SK-N-MC (cell line): ENCODE results near the gene HARS1.
"Not testable (repeated sequence)": the region's sequence is repeated elsewhere in the genome, so short reads cannot be mapped to it uniquely, and the experiment has no call there.

Experiments
- DNase-seq: peaks from one replicate; pipeline ENCODE4 v3.0.0-alpha.2; 2011; ENCODE audit warnings: low read depth, low spot score
- H3K27ac ChIP-seq: fragments of 200-600 bp; sonication (generic); 2 replicates; pipeline ENCODE4 v1.5.1; 2016; ENCODE audit warnings: mixed run types
- H3K36me3 ChIP-seq: fragments of 200-600 bp; sonication (generic); 2 replicates; pipeline ENCODE4 v1.6.1; 2017; ENCODE audit warnings: antibody characterized with exemption, low read length, mixed read lengths; ENCODE audit not compliant: insufficient read depth
- H3K4me3 ChIP-seq: fragments of 200-600 bp; sonication (generic); 2 replicates; pipeline ENCODE4 v1.5.1; 2016
- H3K9ac ChIP-seq: fragments of 200-600 bp; sonication (generic); 2 replicates; pipeline ENCODE4 v1.8.0; 2017; ENCODE audit warnings: mixed run types, mixed read lengths; ENCODE audit not compliant: insufficient read length
- H3K9me3 ChIP-seq: fragments of 200-600 bp; sonication (generic); 2 replicates; pipeline ENCODE4 v1.6.1; 2017; ENCODE audit warnings: low read depth, mild to moderate bottlenecking, antibody characterized with exemption, low read length, moderate library complexity, mixed read lengths
- EZH2 ChIP-seq: fragments of 200-600 bp; sonication (generic); IDR thresholded peaks from one replicate; pipeline ENCODE4 v1.6.1; 2017; ENCODE audit warnings: antibody characterized with exemption
- FOXP2 ChIP-seq: optimal IDR thresholded peaks from 2 replicates; pipeline ENCODE3; 2011; ENCODE audit warnings: mild to moderate bottlenecking, moderate library complexity; ENCODE audit not compliant: insufficient read depth; ENCODE audit errors: extremely low read length, control extremely low read depth
- POLR2AphosphoS5 ChIP-seq: IDR thresholded peaks from 2 replicates; pipeline ENCODE4 v1.6.1; 2012; ENCODE audit warnings: mild to moderate bottlenecking, low read depth, low read length, borderline replicate concordance

HARS1 gene

GRCh38 chr5:140713562-140714094, 22.5 kb upstream of the HARS1 start:
- TF ChIP-seq POLR2AphosphoS5 (no peak), FOXP2 (no peak), EZH2 (no peak)

GRCh38 chr5:140711794-140712193, 20.6 kb upstream of the HARS1 start:
- TF ChIP-seq EZH2: no peak
- TF ChIP-seq FOXP2: no peak
- TF ChIP-seq POLR2AphosphoS5: no peak
- Histone ChIP-seq H3K9me3 (no peaks in the 10 kb centered on the region), H3K4me3 (no peak overlapping the region), H3K27ac (no peak overlapping the region), H3K36me3 (peaks cover 7% of the 10 kb centered on the region; the same call in 1 of the 2 replicates), H3K9ac (no peak overlapping the region)
- no peak for DNase-seq

More at GRCh38 chr5:140713562-140714094, 22.5 kb upstream of the HARS1 start:
- DNase-seq: no peak
- Histone ChIP-seq H3K9ac (no peak overlapping the region), H3K36me3 (no peaks in the 10 kb centered on the region), H3K4me3 (no peak overlapping the region), H3K27ac (no peak overlapping the region), H3K9me3 (no peaks in the 10 kb centered on the region)

DNA sequence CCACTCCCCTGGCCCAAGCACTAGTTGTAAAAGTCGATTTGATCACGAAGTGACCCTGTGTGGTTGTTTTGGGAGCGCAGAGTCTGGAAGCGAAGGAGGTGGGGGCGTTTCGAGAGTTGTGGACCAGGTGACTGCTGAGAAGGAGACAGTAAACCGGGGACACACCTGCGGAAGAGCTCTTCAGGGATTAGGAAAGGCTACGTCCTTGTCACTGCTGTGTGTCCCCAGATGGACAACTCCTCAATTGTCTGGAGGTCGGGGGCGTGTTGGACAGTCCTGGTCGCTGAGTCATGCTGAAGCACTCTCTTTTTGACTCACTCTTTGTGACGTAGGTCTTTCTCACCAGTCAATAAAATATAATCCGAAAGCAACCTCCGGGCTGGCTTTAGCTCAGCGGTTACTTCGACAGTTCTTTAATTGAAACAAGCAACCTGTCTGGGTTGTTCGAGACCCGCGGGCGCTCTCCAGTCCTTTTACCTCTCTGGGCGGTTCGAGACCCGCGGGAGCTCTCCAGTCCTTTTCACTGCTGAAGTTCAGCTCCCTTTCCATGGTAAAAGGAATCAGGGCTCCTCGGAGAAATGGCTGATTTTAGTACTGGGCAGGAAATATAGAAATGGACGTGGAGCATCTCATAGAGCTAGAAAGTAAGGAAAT, 19.9 kb upstream of the HARS1 start:
- DNase-seq: no peak
- no peak for TF ChIP-seq EZH2
- no peak for TF ChIP-seq FOXP2
- TF ChIP-seq POLR2AphosphoS5: no peak
- no peak overlapping the region for H3K27ac ChIP-seq
- H3K36me3 ChIP-seq: peaks cover 14% of the 10 kb centered on the region
- H3K9ac ChIP-seq: no peak overlapping the region
- no peak overlapping the region for H3K4me3 ChIP-seq
- H3K9me3 ChIP-seq: no peaks in the 10 kb centered on the region

DNA sequence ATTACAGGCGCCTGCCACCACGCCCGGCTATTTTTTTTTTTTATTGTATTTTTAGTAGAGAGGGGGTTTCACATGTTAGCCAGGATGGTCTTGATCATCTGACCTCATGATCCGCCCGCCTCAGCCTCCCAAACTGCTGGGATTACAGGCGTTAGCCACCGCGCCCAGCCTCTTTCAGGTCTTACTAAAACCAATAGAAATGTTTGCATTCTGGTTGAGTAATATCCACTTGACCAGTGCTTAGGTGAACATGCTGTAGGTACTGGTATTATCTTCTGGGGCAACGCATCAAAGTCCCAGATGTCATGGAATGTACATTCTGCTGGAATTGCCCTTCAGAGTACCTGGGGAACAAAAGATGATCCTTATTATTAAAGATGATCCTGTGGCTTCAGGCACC, 17.6 kb upstream of the HARS1 start:
- peaks cover 35% of the 10 kb centered on the region for H3K36me3 ChIP-seq
- not testable (repeated sequence) for DNase-seq, H3K27ac ChIP-seq

DNA sequence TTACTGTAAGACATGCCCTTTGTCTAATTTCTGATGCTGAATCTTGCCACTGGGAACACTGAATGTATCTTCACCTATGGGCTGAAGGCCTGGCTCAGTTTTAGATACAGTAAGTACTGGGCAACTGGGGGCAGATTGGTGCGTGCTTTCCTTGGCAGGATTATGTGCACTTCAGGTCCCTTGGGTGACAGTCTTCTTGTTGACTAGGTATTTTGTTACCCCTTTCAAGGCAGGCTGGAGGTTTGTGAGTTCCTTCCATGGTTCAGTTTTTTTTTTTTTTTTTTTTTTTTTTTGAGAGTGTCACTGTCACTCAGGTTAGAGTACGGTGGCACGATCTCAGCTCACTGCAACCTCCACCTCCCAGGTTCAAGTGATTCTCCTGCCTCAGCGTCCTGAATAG, 16.6 kb upstream of the HARS1 start:
- no peak for DNase-seq
- Histone ChIP-seq H3K4me3 (no peak overlapping the region), H3K9ac (no peak overlapping the region), H3K36me3 (peaks cover 44% of the 10 kb centered on the region), H3K27ac (no peak overlapping the region), H3K9me3 (no peaks in the 10 kb centered on the region)
- TF ChIP-seq FOXP2: no peak
- TF ChIP-seq POLR2AphosphoS5: no peak
- no peak for TF ChIP-seq EZH2

More for the DNA sequence above, 17.6 kb upstream of the HARS1 start:
- not testable (repeated sequence) for H3K9ac ChIP-seq, H3K4me3 ChIP-seq, H3K9me3 ChIP-seq

DNA sequence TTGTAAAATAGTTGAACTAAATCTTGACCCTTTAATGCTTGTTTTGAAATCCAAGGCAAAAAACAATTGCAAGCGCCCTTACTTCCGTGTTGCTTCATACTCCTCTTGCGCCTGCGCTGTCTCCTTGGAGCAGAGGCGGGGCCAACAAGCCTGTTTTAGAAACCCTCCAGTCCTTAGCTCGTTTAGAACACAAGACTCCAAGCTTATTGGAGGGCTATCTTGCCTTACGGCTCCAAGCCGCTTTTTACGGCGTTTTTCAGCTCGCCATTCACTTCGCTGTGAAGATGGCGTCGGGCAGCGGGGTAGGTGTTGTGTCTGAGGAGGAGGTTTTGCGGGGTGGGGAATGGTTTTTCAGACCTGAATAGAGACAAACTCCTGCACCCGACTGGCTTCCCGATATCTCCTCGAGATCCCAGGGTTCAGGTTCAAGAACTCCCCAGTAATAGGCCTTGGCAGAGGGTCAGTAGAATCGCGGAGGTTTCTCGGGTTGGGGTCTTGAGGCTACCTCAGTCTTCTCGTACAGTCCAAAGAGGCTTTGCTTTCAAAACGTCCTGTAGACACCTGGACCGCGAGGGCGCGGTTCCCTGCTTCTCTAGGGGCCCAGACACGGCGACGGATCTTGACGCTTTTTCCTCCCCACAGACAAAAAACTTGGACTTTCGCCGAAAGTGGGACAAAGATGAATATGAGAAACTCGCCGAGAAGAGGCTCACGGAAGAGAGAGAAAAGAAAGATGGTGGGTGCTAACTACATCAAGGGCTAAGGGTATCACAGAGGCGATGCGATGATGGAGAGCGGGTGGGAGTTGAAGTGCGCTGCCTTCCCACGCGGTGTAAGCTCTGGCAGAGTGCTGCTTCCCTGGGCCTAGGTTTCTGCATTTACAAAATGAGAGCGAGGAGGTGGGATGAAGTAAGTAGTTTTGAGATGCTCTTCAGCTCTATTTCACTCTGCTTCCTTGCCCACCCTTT, 9.3 kb upstream of the HARS1 start, which contains the start of gene ZMAT2:
Gene ZMAT2 (plus strand): TSS at position 271 of the 968 bp plus-strand sequence. CDS start 14 bp downstream, at position 285.
- peaks cover 73% of the 10 kb centered on the region for H3K36me3 ChIP-seq
- H3K9me3 ChIP-seq: no peaks in the 10 kb centered on the region
- peak within 1 kb of the TSS; percentile 56; the same call in 1 of the 2 replicates for H3K27ac ChIP-seq
- TF ChIP-seq EZH2 (no peak), POLR2AphosphoS5 (peak; percentile 94), FOXP2 (no peak)
- peak within 1 kb of the TSS; percentile 90 for H3K9ac ChIP-seq
- peak within 1 kb of the TSS; percentile 92 for H3K4me3 ChIP-seq
- DNase-seq: peak; percentile 97

GRCh38 chr5:140696891-140697492, 5.8 kb upstream of the HARS1 start:
- DNase-seq: no peak
- no peak for TF ChIP-seq FOXP2
- no peak for TF ChIP-seq EZH2
- TF ChIP-seq POLR2AphosphoS5: no peak
- Histone ChIP-seq H3K27ac (no peak overlapping the region), H3K9ac (no peak overlapping the region), H3K4me3 (no peak overlapping the region), H3K9me3 (no peaks in the 10 kb centered on the region), H3K36me3 (peaks cover 61% of the 10 kb centered on the region)

- Histone ChIP-seq H3K4me3 (no peak overlapping the region), H3K27ac (no peak overlapping the region), H3K9me3 (no peaks in the 10 kb centered on the region), H3K36me3 (peaks cover 63% of the 10 kb centered on the region), H3K9ac (no peak overlapping the region)
- TF ChIP-seq POLR2AphosphoS5 (no peak), EZH2 (no peak), FOXP2 (no peak)
- no peak for DNase-seq
These were observed 3.1 kb upstream of the HARS1 start for GRCh38 chr5:140694276-140694675.
